Glomerular visceral epithelial cell (primary cell): ENCODE data around the gene VEZF1.

Source experiments
- DNase-seq: peaks from one replicate; pipeline ENCODE4 v3.0.0-alpha.2; 2016; ENCODE audit errors: extremely low spot score

The VEZF1 gene

DNA sequence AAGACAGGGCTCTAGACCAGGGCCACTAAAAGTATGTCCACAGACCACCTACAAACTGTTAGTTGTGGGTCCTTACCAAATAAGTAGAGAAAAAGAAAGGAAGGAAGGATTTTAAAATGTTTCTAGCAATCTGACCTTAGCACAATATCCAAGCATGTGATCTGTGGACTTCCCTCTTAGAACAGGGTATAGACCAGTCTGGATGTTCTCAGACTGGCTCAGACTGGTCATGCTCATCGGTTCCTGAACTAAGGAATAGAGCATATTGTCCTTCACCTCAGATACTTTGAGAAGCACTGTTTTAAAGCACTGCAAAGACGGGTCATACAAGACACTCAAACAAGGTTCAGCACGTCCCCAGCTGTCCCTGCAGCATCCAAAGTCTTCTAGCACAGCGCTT lies 58.7 kb downstream of the VEZF1 start:
- DNase-seq, result no peak

DNA sequence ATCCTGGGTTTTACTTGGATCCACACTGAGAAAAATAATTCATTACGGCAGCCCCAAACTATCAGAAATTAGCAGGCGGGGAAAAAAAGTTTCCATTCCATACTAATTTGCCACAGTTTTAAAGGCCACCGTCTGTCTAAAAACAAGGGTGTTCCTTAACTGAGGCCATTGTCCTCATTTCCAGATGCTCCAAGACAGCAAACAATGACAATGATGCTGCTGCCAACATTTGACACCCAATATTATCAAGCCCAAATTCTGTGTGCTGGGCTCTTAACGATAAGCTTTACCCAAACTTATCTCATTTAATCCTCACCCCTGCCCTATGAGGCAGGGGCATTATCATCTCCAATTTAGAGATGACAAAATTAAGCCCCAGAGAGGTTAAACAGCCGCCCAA lies 59.1 kb downstream of the VEZF1 start:
- no peak for DNase-seq

DNA sequence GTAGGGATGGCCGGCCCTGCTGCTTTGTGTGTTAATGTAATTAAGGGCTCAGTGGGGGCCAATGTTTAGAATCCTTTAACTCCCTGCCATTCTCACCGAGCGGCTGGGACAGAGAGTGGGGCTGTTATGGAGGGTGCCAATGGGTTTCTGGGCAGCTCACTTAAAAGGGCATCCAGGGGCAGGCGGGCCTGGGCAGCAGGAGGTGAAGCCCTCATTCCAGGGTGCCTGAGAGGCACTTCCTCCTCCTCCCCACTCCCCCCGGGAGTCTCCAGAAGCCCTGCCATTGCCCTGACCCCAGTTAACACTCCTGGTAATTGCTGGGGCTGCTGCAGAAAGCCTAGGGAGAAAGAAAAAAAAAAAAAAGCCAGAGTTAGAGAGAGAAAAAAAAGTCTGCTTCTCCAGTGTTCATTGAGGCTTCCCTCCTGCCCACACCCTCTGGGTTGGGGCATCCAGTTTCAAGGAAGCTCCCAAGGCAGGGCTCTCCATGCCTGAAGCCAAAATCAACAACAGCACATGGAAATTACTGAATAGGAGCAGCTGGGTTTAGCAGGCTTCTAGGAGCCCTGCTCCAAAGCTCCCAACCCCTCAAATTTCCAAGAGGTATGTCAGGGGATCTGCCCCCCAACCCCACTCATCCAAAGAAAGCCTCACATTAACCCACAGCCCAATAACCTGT lies 60.9 kb downstream of the VEZF1 start:
- DNase-seq, result peak; percentile 71

DNA sequence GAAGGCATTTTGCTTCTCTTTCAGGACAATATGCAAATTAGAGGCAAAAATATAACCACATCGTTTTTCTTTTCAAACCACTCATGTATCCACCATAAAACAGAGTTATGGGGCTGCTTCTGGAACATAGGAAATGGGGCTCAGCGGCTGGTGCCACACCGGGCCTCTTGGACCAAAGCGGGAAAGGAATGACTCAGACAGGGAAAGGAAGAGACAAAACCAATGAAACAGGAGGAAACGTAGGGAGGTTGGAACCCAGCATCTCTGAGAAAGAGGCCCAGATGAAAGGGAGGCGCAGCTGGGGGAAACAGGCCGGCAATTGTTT lies 61.4 kb downstream of the VEZF1 start:
- no peak for DNase-seq

DNA sequence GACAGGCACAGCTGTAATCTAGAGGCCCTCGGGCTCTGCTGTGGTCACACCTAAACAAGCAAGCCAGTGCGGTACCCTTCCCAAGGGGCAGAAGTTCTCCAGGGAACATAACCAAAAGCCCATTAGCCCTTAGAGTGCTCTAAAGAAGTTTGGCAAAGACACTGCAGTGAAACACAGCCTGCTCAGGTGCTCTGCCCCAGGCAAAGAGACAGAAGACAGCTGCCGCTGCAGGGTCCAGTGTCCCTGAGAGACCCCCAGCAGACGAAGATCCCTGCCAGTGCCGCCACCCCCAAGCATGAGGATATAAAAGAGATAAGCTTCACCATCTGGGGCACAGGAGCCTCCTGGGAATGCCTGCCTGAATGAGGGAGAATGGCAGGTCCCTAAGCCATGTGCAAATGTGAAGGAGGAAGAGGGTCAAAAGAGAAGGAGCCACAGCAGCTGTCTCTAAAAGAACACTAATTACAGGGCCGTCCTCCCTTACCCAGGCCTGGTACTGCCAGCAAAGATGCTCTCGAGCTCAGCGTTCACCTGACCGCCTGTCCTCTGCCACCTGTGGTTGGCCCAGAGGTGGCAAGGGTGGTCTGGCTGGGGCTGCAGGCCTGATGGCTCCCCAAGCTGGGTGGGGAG lies 62.6 kb downstream of the VEZF1 start:
- DNase-seq, result peak; percentile 47

DNA sequence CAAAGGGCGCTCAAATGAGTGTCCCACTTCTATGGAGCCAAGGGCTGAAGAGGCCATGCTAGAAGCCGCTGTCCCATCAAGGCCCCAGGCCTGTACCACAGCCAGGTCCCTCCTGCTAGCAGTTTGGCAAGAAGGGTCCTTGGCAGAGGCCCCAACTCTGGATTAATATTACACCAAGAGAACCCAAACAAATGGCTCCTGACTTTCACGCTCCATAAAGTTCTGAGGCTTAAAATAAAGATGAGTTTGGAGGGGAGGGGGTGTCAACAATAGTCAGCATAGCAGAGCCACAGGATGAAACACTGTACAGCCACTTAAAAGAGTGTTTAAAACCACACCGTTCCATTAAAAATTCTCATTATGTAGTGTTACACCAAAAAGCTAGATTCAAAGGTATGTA lies 63.4 kb downstream of the VEZF1 start:
- DNase-seq, result peak; percentile 80
